Bone marrow (tissue), 2 donors: ENCODE results near the gene CD2.

Experiments used
- DNase-seq, 2 donors: peaks; one replicate each; lab custom pipeline; 2025; lab: John Stamatoyannopoulos, UW

The CD2 gene

DNA sequence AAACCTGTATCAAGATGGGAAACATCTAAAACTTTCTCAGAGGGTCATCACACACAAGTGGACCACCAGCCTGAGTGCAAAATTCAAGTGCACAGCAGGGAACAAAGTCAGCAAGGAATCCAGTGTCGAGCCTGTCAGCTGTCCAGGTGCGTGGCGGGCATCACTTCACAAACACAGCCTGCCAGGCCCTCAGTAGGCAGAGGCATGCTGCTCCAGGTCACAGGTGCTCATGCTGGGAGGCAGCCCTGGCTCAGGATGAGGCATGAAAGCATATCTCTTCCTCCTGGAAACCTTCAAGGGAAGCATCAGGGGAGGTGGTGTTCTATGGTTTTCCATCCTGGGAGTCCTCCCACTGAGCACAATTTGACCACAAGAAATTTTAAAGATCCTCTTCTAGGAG, 6.3 kb downstream of the CD2 start:
- DNase-seq = no peak

DNA sequence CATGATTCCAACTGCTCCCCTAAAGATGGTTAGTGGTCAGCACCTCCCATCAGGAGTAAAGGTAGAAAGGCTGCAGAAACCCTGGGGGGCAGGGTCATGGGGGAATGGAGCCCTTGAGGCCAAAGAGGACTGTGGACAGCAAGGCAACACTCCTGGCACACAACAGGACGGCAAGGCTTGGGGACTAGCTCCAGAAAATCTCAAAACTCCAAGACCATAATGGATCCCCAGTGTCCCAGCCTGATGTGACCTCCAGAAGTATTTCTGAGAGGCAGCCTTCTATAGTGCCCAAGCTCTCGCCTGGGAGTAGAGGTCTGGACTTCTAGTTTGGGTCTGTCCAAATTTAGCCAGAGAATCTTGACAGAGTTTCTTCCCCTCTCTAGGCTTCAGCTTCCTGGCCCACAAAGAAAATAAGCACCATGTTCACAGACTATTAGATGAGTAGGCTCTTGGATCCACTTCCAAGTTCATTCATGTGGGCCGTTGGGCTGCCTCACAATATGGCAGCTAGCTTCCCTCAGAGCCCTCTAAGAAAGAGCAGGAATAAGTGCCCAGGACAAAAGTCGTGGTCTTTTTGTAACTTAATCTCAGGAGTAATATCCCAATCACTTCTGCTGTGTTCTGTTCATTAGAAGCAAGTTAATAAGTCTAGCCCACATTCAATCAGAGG, 6.9 kb downstream of the CD2 start:
- no peak for DNase-seq

DNA sequence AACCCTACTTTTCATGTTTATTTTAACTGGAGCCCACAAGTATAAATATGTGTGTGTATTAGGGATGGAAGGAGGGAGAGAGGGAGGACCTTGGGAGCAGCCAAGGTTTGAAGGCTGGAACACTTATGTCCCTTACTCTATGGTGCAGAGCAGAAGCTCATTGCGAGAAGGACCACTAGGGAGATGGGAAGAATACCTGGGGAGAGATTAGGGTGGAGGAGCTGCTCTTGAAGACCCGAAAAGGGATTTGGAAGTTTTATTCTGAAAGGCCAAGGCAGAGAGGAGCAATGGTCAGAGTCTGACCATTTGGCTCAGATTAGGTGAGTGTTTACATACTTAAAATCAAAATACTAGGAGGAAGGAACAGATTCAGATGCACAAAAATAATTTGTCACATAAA, 8.1 kb downstream of the CD2 start:
- no peak for DNase-seq

DNA sequence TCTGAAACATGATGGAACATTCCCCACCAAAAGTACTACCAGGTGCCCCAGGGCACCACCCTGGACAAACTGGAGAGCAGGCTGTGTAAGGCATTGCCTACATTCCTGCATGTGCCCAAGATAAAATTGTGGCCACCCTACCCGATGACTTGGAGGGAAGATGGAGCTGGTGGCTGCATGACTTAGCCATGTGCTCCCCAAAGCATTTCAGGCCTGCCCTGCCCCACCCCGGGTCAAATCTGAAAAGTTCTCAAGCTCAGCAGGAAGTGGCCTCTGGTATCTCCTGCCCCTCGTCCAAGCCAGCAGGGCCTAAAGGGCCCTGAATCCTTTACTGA, 8.5 kb downstream of the CD2 start:
- DNase-seq = no peak

DNA sequence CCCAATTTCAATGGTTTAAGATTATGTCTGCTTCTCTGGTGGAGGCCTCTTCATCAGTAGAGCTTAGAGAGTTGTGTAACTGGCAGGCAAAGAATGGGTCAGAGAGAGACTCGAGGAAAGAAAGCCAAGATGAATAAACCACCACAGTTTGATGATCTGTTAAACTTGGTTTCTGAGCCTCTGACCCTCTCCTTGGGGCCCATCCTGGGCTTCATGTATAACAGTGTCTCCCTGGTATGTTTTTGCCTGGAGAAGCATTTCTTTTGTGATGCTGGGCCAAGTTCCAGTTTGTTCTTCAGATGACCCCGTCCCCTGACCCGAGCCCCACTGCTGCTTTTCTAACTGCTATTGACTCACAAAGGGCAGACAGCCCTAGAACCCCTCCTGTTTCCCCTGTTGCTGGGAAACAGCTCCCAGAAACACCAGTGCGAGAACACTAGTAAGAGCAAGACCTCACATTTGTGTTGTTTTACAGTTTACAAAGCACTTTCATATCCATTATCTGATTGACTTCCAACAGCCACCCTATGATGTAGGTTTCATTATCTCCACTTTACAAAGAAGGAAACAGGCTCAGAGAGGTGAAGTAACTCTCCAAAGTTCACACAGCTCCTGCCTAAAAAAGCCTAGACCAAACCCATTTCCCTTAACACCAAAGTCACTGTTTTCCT, 9.0 kb downstream of the CD2 start:
- DNase-seq = no peak

DNA sequence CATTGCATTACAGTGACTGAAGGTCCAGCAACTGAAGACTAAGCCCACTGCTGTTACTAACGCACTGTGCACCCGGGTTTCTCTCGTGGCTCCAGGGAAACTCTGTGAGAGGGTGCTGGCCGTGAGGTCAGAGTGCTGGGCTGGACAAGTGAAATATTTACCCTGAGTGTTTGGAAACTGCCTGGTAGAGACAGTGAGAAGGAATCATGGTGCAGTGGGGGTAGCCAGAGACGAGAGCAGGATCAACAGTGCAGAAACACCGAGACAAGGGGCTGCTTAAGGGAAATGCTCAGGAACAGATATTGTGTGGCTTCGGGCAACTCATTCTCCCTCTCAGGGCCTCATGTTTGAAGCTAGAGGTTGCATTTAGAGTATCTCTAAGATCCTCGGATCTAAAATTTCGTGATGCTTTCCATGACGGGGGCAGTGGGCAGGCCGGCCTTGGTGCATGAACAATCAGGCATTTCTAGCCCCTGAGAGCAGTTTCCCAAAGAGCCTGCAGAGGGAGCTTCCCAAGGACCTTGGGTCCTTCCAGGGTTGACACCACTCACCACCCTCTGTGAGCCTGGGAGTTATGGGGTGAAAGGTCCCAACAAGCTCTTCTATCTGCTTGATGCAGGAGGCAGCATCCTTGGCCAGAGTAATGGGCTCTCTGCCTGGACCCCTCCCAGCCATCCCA, 9.7 kb downstream of the CD2 start:
- no peak for DNase-seq

DNA sequence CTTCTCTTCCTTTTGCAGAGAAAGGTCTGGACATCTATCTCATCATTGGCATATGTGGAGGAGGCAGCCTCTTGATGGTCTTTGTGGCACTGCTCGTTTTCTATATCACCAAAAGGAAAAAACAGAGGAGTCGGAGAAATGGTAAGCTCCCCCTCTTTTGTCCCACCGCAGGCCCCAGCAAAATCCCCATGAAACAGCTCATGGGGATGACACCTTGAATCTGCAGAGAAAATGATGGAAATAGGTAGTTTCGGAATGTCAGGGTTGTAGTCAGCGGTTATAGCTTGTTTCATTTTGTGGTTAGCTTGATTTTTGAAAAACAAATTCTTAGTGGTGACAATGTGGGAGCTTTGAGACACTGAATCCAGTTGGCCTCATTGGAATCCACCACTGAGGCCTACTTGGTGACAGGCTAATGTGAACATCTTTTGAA, 10.3 kb downstream of the CD2 start:
- DNase-seq = no peak

DNA sequence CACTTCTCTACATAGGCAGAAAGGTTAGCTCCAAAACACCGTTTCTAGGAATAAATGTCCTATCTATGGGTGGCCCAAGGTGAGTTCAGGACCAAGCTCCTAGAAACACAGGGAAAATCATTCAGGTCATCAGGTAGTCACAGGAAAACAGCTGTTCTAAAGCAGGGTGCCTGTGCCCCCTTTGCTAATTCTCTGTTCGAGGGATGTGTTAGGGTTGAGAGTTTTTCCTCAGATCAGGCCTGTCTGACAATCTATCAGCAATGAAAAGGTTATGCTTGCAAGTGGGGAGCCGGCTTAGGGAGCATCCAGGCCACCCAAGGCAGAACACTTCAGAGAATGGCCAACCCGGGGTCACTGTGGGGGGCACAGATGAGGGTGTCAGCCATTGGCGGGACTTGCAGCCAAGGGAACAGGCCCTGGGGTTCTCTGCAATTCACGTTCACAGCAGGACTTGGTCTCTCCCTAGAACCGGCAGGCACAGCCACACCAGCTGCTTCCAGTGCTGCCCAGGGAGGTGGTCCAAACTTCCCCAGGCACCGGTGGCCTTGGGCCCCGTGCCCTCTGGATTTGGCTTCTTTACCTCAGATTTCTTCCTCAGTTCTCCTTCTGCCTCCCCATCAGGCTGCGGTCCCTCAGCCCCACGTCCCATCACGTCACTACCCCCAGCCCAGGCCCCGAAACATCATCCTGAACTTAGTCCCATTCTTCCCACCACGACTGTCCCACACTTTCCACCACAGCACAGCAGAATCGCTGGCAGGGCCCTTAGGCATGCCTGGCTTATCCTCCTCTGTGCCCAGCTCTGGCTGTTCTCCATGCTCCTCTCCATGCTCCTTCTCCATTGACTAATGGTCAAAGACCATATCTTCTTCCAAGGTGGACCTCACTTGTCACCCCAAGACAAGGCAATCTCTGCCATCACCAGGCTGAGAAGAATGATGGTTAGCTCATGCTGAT, 11.0 kb downstream of the CD2 start:
- DNase-seq = no peak

DNA sequence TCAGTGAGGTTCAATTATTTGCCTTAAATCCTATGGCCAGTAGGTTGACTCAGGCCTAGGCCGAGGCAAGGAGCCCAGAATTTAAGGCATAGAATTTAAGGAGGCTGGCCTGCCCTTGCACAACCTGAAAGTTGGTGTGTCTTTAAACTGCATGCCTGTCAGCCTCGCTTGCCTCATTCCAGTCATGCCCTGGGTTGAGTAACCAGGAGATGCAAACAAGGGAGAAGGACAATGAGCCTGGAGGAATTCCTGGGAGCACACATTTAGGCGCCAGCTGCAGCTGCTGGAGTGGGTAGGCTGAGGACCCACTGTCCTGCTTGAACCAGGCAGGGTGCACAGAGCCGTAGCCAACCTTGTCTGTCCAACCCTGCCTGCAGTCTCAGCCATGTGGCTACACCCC, 11.7 kb downstream of the CD2 start:
- no peak for DNase-seq

DNA sequence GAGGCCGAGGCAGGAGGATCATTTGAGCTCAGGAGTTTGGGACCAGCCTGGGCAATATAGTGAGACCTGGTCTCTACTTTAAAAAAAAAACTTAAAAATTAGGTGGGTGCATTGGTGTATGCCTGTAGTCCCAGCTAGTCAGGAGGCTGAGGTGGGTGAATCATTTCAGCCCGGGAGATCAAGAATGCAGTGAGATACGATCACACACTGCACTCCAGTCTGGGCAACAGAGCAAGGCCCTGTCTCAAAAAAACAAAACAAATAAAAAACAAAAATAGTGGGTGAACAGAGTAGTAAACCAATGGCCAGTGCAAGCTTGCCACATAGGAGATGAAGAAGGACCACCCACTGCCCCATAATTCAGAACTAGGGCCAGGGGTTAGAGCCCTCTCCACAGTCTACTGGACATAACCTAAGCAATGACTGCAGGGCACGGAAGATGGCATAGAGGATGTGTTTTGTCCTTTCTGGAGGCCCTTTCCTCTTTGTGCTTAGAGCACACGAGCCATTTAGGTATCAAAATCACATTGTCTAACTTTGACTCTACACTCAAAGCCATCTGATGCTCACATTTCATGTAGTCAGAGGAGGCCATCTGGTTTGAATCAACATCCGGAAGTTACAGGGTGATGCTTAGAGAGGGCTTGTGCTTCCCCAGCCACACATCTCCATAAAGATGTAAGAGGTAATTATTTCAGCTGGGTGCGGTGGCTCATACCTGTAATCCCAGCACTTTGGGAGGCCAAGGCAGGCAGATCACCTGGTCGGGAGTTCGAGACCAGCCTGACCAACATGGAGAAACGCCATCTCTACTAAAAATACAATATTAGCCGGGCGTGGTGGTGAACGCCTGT, 12.6 kb downstream of the CD2 start:
- no peak for DNase-seq

DNA sequence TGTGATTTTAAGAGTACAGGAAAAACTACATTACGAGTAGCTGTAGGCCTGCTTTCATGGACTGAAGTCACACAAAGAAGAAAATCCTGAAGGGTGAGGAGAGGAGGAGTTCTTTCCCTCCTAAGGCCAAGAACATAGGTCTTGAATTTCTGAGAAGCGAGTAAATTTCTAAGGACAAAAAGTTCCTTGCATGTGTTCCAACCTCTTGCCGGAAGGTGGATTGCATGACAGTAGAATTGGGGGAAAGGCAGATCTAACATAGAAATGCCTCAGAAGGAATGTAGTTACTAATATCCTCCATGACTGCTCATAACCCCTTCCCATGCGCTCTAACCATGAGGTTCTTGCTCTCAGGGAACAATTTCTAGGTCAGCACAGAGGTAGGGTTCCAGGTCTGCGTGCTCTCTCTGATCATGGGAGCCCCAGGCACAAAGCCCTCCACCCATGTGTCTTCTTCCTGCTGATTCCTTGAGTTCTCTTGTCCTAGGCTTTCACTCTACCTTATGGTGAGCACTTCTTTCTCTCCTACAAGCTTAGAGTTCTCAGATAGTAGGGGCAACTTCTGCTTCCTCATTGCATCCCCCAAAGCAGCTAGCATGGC, 13.7 kb downstream of the CD2 start:
- DNase-seq = no peak

DNA sequence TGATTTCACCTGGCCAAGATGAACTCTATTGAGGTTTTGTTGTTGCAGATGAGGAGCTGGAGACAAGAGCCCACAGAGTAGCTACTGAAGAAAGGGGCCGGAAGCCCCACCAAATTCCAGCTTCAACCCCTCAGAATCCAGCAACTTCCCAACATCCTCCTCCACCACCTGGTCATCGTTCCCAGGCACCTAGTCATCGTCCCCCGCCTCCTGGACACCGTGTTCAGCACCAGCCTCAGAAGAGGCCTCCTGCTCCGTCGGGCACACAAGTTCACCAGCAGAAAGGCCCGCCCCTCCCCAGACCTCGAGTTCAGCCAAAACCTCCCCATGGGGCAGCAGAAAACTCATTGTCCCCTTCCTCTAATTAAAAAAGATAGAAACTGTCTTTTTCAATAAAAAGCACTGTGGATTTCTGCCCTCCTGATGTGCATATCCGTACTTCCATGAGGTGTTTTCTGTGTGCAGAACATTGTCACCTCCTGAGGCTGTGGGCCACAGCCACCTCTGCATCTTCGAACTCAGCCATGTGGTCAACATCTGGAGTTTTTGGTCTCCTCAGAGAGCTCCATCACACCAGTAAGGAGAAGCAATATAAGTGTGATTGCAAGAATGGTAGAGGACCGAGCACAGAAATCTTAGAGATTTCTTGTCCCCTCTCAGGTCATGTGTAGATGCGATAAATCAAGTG, 14.3 kb downstream of the CD2 start:
- no peak for DNase-seq

DNA sequence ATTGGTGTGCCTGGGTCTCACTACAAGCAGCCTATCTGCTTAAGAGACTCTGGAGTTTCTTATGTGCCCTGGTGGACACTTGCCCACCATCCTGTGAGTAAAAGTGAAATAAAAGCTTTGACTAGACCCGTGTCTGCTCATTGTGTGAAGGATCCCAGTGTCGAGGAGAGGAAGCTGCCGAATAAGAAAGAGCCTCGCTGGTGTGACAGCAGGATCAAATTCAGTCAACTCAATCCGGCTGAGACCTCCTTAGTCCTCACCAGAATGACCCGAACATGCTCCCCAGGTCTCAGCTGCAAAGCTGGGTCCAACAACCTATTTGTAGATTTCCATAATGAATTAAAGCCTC, 14.8 kb downstream of the CD2 start:
- DNase-seq = no peak

DNA sequence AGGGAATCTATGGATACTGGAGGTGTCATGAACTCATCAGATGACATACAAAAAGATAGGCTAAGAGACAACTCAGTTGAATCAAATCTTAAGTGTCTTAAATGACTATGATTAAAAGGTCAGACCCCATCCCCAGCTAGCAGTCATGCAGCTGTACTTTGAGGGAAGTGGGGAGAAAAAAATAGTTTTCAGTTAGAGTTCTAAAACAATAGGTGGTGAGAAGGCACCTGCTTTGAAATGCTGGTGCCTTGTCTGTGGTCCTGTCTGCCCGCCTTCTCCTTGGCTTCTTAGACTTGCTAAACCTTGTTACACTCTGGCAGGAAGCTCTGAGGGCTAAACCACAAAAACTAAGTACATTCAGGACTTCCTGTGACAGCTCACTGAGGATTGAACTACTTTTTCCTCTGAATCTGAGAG, 15.3 kb downstream of the CD2 start:
- peak in 1 of 2 donors; percentile 86 for DNase-seq

DNA sequence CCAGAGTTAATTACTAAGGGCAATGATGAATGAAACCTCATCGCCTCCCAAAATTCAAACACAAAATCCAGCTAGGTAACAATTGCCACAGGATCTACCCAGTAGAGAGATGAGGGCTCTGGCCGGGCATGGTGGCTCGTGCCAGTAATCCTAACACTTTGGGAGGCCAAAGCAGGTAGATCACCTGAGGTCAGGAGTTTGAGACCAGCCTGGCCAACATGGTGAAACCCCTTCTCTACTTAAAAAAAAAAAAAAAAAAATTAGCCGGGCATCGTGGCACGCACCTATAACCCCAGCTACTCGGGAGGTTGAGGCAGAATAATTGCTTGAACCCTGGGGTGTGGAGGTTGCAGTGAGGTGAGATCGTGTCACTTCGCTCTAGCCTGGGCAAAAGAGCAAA, 15.8 kb downstream of the CD2 start:
- DNase-seq = no peak

DNA sequence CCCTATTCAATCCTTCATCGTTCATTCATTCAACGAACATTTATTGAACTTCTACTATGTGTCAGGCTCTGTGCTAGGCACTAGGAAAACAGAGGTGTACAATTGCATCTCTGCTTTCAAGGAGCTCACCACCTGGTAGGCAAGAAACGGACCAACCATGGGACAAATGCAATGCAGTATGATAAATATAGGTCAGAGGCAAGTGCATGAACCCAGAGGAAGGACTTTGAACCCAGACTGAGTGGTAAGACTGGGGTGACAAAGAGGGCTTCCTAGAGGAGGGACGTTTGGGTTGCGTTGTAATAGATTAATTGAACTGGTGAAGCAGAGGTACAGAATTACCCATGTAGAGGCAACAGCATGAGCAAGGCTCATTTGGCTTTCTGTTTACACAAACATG, 16.4 kb downstream of the CD2 start:
- DNase-seq = no peak

DNA sequence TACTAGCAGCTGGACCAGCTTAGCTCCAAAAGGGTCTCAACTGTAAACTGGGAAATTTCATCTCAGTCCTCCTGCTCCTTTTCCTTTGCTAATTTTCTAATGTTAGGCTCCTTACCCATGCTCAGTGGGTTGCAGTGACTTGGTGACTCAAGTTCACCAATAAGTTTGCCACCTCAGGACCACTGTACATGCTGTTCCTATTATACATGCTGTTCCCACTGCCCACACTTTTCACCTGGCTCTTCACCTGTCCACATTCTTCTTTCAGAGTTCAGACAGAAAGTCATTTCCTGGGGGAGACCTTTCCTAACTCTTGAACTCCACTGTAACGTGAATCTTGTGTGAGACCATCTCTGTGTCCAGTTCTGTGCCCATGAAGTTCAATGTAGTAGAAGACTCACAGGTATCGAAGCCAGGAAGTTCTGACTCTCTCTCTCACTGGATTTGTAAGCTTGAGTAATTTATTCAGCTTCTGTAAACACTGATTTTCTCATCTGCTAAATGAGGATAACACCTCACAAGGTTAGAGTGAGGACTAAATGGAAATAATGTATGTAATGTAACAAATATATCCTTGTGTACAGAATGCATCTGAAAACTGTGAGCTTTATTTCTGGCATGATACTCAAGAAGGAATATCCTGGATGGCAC, 17.9 kb downstream of the CD2 start:
- no peak for DNase-seq

DNA sequence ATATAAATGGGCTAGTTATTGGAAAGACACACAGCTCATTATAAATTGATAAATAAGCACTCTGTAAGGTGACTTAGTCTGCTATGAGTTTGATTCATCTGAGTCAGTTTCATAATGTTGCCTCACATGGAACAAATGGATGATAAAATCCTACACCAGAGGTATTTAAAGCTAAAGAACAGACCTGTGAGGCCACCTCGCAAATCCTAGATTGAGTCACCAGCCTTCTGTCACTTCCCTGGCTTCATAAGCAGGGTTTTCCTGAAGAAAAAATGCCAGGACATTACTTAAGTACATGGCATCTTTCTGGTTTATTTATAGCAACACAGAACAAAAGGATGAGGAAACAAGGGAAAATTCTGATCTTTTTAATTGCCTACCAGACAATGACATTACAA, 18.4 kb downstream of the CD2 start:
- no peak for DNase-seq

DNA sequence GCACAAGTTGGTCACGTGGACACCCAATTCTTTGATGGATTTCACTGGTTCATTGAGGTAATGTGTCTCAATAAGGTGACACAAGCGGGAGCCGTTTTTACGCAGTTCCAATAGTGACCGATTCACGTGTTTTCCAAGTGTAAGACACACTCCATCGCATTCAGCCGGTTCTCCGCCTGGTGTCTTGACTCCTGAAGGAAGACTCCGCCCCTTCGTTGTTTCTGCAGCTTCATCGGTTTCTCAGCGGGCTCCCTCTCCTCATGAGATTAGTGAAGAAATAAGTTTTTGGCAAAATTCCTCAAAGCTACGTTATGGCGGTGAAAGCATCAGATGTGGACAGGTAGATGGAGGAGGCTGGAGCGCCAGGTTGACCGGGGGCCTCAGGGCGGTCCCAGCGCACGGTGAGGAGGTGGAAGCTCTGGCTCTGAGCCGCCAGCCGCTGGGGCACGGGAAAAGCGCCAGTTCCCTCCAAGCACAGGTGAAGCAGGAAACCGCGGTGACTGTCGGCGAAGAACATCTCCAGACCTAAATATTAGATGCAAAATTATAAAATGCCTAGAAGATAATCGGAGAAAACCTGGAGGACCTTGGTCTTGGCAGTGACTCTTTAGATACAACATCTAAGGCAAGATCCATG, 21.0 kb downstream of the CD2 start:
- no peak for DNase-seq
